ENCODE results near the gene MYL9.

DNA sequence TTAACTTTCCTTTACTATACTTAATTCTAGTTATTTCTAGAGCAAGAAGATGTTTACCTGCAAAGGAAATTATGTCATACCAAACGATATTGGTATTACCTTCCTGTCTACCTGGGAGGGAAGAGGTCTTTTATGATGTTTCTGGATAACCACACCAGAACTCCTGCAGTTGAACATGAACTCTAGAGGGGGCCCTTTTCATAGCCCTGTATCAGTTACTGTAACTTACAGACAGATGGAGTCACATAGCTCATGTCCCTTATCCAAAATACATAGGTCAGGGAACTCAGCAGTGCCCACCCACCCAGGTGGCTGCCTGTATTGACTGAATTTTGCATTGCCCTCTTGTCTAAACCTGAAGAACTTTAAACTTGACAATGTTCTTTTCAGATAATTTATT is 35.1 kb upstream of the MYL9 start:
- TF ChIP-seq EZH2 (IDR thresholded peaks at IDR 0.05): no peak
- no peak for TF ChIP-seq POLR2AphosphoS5 (IDR thresholded peaks at IDR 0.05; ENCODE audit: borderline replicate concordance, low read depth, low read length)
- TF ChIP-seq FOXP2 (optimal IDR thresholded peaks at IDR 0.05; ENCODE audit: control extremely low read depth, extremely low read length, insufficient read depth): no peak
